ENCODE results near the gene PKNOX2. TPM values are rescaled to one million over a fixed set of nuclear protein-coding genes. Genes with fewer than 3 reads are reported as not detected.
"Not testable (repeated sequence)": the region's sequence is repeated elsewhere in the genome, so short reads cannot be mapped to it uniquely, and the experiment has no call there.

The PKNOX2 gene
- total RNA-seq, 1 experiment from 2014 or later: 3.7 TPM

GRCh38 chr11:125222494-125222893, 57.9 kb downstream of the PKNOX2 start:
- H3K4me1 Mint-ChIP-seq: peaks cover 46% of the 10 kb centered on the region
- no peak for DNase-seq (ENCODE audit: low spot score)
- no peak for TF ChIP-seq ZMAT4 (CRISPR knock-in tag; IDR thresholded peaks at IDR 0.05)
- TF ChIP-seq ZNF232 (CRISPR knock-in tag; IDR thresholded peaks at IDR 0.05): no peak
- TF ChIP-seq ZNF121 (CRISPR knock-in tag; IDR thresholded peaks at IDR 0.05): no peak
- no peak for TF ChIP-seq SMAD4 (CRISPR knock-in tag; IDR thresholded peaks at IDR 0.05)
- no peak overlapping the region for H3K27ac Mint-ChIP-seq
- no peaks in the 10 kb centered on the region for H3K9me3 Mint-ChIP-seq
- H3K4me3 Mint-ChIP-seq: no peak overlapping the region
- peaks cover 6% of the 10 kb centered on the region; the same call in 1 of the 2 replicates for H3K27me3 Mint-ChIP-seq (ENCODE audit: low read depth)
- no peaks in the 10 kb centered on the region for H3K36me3 Mint-ChIP-seq
- no peak for ATAC-seq
- CTCF ChIA-PET: no interaction called here
- POLR2A ChIA-PET: interaction anchor here (0.7 kb wide), 1 partner anchor 18 kb away, joined by 3 read pairs; no protein-coding TSS in a partner anchor

DNA sequence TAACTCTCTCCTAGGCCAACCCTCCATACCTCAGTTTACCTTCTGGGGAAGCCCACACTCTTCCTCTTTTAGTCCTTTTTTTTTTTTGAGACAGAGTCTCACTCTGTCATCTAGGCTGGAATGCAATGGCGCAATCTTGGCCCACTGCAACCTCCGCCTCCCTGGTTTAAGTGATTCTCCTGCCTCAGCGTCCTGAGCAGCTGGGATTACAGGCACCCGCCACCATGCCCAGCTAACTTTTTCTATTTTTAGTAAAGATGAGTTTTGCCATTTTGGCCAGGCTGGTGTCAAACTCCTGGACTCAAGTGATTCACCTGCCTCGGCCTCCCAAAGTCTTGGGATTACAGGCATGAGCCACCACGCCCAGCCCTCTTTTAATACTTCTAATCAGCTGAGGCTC, 58.6 kb downstream of the PKNOX2 start:
- H3K4me3 Mint-ChIP-seq; H3K9me3 Mint-ChIP-seq; H3K27ac Mint-ChIP-seq; H3K36me3 Mint-ChIP-seq; ATAC-seq; DNase-seq (ENCODE audit: low spot score); H3K27me3 Mint-ChIP-seq (ENCODE audit: low read depth): not testable (repeated sequence)
- H3K4me1 Mint-ChIP-seq: peaks cover 46% of the 10 kb centered on the region
- ChIA-PET POLR2A (interaction anchor here (0.7 kb wide), 1 partner anchor 19 kb away, joined by 3 read pairs; no protein-coding TSS in a partner anchor), CTCF (interaction anchor here (1.0 to 3.3 kb wide), 5 partner anchors 13 to 133 kb away, joined by 3 to 18 read pairs (median 8); partner anchors contain the start of gene PKNOX2)

- H3K36me3 Mint-ChIP-seq: no peaks in the 10 kb centered on the region
- H3K4me3 Mint-ChIP-seq: no peak overlapping the region
- CTCF ChIA-PET: interaction anchor here (0.8 to 3.3 kb wide), 15 partner anchors 12 to 205 kb away, joined by 3 to 18 read pairs (median 4); partner anchors contain the start of gene PKNOX2
- no peak overlapping the region for H3K27ac Mint-ChIP-seq
- POLR2A ChIA-PET: no interaction called here
- ATAC-seq (no peak), DNase-seq (ENCODE audit: low spot score) (no peak)
- H3K4me1 Mint-ChIP-seq: peaks cover 50% of the 10 kb centered on the region
- TF ChIP-seq, protein P1, sequence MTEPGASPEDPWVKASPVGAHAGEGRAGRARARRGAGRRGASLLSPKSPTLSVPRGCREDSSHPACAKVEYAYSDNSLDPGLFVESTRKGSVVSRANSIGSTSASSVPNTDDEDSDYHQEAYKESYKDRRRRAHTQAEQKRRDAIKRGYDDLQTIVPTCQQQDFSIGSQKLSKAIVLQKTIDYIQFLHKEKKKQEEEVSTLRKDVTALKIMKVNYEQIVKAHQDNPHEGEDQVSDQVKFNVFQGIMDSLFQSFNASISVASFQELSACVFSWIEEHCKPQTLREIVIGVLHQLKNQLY (CRISPR knock-in tag; IDR thresholded peaks at IDR 0.05): no peak
- 0 out of 2 replicates have a peak, but pooled peaks have one; percentile 7 for TF ChIP-seq FOXP1 (CRISPR knock-in tag; IDR thresholded peaks at IDR 0.05; ENCODE audit: borderline replicate concordance)
- H3K27me3 Mint-ChIP-seq (ENCODE audit: low read depth): peaks cover 6% of the 10 kb centered on the region; the same call in 1 of the 2 replicates
- H3K9me3 Mint-ChIP-seq: no peaks in the 10 kb centered on the region
Observed at GRCh38 chr11:125223901-125224361, 59.4 kb downstream of the PKNOX2 start.

DNA sequence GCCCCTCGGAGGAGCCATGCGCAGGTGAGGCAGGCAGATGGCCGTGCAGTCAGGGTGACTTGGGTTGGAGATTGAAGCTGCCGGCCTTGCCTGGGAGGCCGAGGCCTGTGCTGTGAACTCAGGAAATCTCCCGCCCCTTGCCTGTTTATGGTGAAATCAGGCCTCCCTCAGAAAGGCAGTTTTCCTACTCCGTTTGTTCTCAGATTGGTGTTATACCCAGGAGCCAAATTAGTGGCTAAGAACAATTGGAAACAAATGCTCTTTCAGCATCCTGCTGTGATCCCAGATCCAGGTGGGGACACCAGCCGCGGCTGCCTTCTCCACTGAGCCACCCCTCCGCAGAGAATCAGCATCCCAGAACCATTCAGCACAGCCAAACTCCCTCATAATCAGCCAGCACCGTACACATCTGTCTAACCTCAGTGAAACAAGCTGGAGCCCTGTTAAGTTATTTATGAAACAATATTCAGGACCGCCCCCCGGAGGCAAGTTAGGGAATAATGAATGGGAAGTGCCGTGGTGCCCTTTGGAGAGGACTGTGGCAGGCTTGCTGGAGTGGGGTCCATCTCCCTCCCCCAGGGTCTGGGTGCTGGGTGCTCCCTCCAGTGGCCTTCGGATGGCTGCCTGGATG, 60.0 kb downstream of the PKNOX2 start:
- peak; percentile 36 for ATAC-seq
- Mint-ChIP-seq H3K27me3 (ENCODE audit: low read depth) (peaks cover 6% of the 10 kb centered on the region; the same call in 1 of the 2 replicates), H3K36me3 (no peaks in the 10 kb centered on the region), H3K27ac (peak overlapping the region; percentile 30; the same call in 1 of the 2 replicates), H3K4me3 (no peak overlapping the region), H3K4me1 (peaks cover 55% of the 10 kb centered on the region), H3K9me3 (no peaks in the 10 kb centered on the region)
- ChIA-PET CTCF (interaction anchor here (0.8 to 3.3 kb wide), 16 partner anchors 12 to 205 kb away, joined by 3 to 18 read pairs (median 4); partner anchors contain the start of gene PKNOX2), POLR2A (no interaction called here)
- TF ChIP-seq E2F5 (CRISPR knock-in tag; IDR thresholded peaks at IDR 0.05): no peak
- TF ChIP-seq KAT7 (CRISPR knock-in tag; IDR thresholded peaks at IDR 0.05; ENCODE audit: borderline replicate concordance): no peak
- 0 out of 2 replicates have a peak, but pooled peaks have one; percentile 31 for TF ChIP-seq TP53 (CRISPR knock-in tag; IDR thresholded peaks at IDR 0.05)
- TF ChIP-seq TEAD4 (CRISPR knock-in tag; IDR thresholded peaks at IDR 0.05): no peak
- no peak for TF ChIP-seq NR1H2 (CRISPR knock-in tag; IDR thresholded peaks at IDR 0.05)
- 0 out of 2 replicates have a peak, but pooled peaks have one; percentile 0 for TF ChIP-seq FOXP1 (CRISPR knock-in tag; IDR thresholded peaks at IDR 0.05; ENCODE audit: borderline replicate concordance)
- no peak for TF ChIP-seq TCF7 (CRISPR knock-in tag; IDR thresholded peaks at IDR 0.05; ENCODE audit: low read depth)
- TF ChIP-seq GABPB1 (CRISPR knock-in tag; IDR thresholded peaks at IDR 0.05): no peak
- TF ChIP-seq, protein P2, sequence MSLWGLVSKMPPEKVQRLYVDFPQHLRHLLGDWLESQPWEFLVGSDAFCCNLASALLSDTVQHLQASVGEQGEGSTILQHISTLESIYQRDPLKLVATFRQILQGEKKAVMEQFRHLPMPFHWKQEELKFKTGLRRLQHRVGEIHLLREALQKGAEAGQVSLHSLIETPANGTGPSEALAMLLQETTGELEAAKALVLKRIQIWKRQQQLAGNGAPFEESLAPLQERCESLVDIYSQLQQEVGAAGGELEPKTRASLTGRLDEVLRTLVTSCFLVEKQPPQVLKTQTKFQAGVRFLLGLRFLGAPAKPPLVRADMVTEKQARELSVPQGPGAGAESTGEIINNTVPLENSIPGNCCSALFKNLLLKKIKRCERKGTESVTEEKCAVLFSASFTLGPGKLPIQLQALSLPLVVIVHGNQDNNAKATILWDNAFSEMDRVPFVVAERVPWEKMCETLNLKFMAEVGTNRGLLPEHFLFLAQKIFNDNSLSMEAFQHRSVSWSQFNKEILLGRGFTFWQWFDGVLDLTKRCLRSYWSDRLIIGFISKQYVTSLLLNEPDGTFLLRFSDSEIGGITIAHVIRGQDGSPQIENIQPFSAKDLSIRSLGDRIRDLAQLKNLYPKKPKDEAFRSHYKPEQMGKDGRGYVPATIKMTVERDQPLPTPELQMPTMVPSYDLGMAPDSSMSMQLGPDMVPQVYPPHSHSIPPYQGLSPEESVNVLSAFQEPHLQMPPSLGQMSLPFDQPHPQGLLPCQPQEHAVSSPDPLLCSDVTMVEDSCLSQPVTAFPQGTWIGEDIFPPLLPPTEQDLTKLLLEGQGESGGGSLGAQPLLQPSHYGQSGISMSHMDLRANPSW (CRISPR knock-in tag; conservative IDR thresholded peaks at IDR 0.05; ENCODE audit: low read depth): no peak
- TF ChIP-seq JUN (CRISPR knock-in tag; IDR thresholded peaks at IDR 0.05): no peak
- DNase-seq (ENCODE audit: low spot score): peak; percentile 52

Data from WTC11 (cell line).